ENCODE results near the gene C11orf21.

C11orf21 gene

DNA sequence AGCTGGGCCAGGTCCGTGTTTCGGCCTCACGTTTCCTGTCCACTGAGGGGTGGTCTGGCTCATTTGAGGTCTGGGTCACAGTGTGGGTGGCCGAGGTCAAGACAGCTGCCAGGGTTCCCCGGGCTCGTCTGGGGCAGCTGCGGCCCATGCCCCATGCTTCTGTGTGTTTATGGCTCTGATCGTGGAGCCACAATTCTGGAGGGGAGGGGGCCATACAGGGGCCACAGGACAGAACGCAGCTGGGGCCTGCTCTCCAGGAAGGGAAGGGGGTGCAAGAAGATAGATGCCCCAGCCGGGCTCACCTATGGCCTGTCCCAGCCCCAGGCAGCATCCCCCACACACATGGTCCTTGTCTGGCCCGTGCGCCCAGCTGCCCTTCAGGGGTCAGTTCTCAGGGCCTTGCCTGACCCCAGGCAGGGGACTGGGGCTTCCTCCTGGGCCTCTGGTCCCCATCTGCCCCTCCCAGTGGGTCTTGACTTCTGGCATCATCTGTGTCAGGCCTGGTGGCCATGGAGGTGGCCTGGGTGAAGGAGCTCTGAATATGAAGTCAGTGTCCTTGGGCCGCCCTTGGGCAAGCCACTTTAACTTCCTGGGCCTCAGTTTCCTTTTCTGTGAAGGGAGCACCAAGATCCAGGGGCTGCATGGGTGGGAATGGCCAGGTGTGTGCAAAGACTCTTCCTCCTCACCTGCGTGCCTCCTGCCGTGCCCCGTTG, 8.5 kb upstream of the C11orf21 start:
- H3K9me3 ChIP-seq: no peaks in the 10 kb centered on the region
- intact Hi-C loops (cut with DNase I; ENCODE audit: low total_unique reads): loop anchor here (10.0 kb wide), 1 partner anchor 465 kb away; no protein-coding TSS in a partner anchor
- H3K36me3 ChIP-seq: no peaks in the 10 kb centered on the region
- H3K27ac ChIP-seq: no peak overlapping the region
- peak in 1 of 2 donors; percentile 54 for DNase-seq
- peaks cover 0 to 19% of the 10 kb centered on the region in 2 donors for H3K27me3 ChIP-seq
- no peak for TF ChIP-seq CTCF (IDR thresholded peaks at IDR 0.05)
- no peak overlapping the region for H3K4me3 ChIP-seq
- H3K4me1 ChIP-seq: peaks cover 0 to 52% (median 40%) of the 10 kb centered on the region in 4 donors

GRCh38 chr11:2309251-2310072, 7.7 kb upstream of the C11orf21 start:
- intact Hi-C loops (cut with DNase I; ENCODE audit: low total_unique reads): loop anchor here (10.0 kb wide), 2 partner anchors 465 to 585 kb away; no protein-coding TSS in a partner anchor
- no peak overlapping the region for H3K27ac ChIP-seq
- no peaks in the 10 kb centered on the region for H3K36me3 ChIP-seq
- H3K4me1 ChIP-seq: peaks cover 0 to 47% (median 36%) of the 10 kb centered on the region in 4 donors
- TF ChIP-seq CTCF (IDR thresholded peaks at IDR 0.05): no peak
- peaks cover 0 to 19% of the 10 kb centered on the region in 2 donors for H3K27me3 ChIP-seq
- H3K9me3 ChIP-seq: no peaks in the 10 kb centered on the region
- DNase-seq: no peak
- H3K4me3 ChIP-seq: no peak overlapping the region

GRCh38 chr11:2308713-2309112, 7.0 kb upstream of the C11orf21 start:
- Histone ChIP-seq H3K4me1 (peaks cover 0 to 45% (median 33%) of the 10 kb centered on the region in 4 donors), H3K9me3 (no peaks in the 10 kb centered on the region), H3K27ac (no peak overlapping the region), H3K27me3 (peaks cover 0 to 19% of the 10 kb centered on the region in 2 donors), H3K36me3 (no peaks in the 10 kb centered on the region), H3K4me3 (no peak overlapping the region)
- DNase-seq: no peak
- intact Hi-C loops (cut with DNase I; ENCODE audit: low total_unique reads): loop anchor here (10.0 kb wide), 1 partner anchor 586 kb away; no protein-coding TSS in a partner anchor
- TF ChIP-seq CTCF (IDR thresholded peaks at IDR 0.05): no peak

DNA sequence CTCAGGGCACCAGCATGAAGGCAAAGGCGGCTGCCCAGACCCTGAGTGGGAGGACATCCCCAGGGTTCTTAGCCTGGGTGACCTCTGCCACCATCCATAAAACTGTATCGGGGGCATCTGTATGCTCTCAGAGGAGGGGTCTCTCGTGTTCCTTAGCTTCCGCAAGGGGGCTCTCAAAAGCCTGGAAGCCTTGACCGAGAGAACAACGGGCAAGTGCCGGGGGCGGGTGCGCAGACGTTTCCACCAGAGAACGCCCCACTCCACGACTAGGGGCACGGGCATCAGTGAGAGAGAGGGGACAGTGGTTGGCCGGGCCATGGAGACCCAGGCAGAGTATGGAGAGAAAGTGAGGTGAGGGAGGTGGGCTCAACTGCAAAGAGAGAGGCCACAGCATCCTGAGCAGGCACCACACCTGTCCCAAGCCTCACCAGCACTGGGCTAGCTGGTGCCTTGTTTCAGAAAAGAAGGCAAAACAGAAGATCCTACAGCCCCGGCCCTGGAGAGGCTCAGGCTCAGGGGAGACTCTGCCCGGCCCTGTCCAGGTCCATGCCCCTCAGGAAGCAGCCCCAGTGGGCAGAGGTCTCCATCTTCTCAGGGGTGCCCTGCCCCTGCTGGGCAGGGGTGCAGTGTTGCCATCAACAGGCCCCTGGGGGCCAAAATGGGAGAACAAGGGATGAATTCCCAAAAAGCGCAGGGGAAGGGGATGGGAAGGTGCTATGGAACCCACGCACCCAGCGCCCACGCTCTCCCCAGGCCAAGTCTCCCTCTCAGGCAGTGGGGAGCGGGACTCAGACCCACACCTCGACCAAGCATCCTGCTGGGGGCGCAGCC, 6.0 kb upstream of the C11orf21 start:
- Histone ChIP-seq H3K9me3 (no peaks in the 10 kb centered on the region), H3K4me3 (no peak overlapping the region), H3K36me3 (no peaks in the 10 kb centered on the region), H3K4me1 (peaks cover 0 to 52% (median 42%) of the 10 kb centered on the region in 4 donors), H3K27ac (peak overlapping the region in 1 of 2 donors; percentile 54), H3K27me3 (peaks cover 0 to 19% of the 10 kb centered on the region in 2 donors)
- TF ChIP-seq CTCF (IDR thresholded peaks at IDR 0.05): no peak
- DNase-seq: peak in 1 of 2 donors; percentile 60
- intact Hi-C loops (cut with DNase I; ENCODE audit: low total_unique reads): loop anchor here (10.0 kb wide), 1 partner anchor 587 kb away; no protein-coding TSS in a partner anchor
